ENCODE results near the gene CPLX4. TPM values are rescaled to one million over a fixed set of nuclear protein-coding genes. Genes with fewer than 3 reads are reported as not detected.

The CPLX4 gene
- total RNA-seq, 1 experiment from 2014 or later: not detected

- BruUV-seq (replicated peaks): no TSS peak
- H3K9me3 ChIP-seq (ENCODE audit: control insufficient read depth, insufficient read depth, low read depth, low read length): no peaks in the 10 kb centered on the region
- peaks cover 2% of the 10 kb centered on the region; the same call in 1 of the 2 replicates for H3K27me3 ChIP-seq (ENCODE audit: control insufficient read depth, insufficient read depth, low read length)
- in situ Hi-C loops (cut with HindIII; ENCODE audit: low pct_unique_long_range_greater_than_20kb, low sequenced_read_pairs): no loop called here
- no peak overlapping the region for H3K27ac ChIP-seq (ENCODE audit: low read length)
- TF ChIP-seq TCF7L2 (IDR thresholded peaks at IDR 0.05; ENCODE audit: low read depth, low read length): no peak
- TF ChIP-seq REST (IDR thresholded peaks at IDR 0.05; ENCODE audit: insufficient read depth in 1 of 2, low read depth in 2 of 2, low read length in 1 of 2): no peak
- no peak for TF ChIP-seq POLR2AphosphoS5 (IDR thresholded peaks at IDR 0.05; ENCODE audit: low read depth, low read length)
- no peak for TF ChIP-seq SIN3A (IDR thresholded peaks at IDR 0.05; ENCODE audit: borderline replicate concordance, insufficient read depth, low read depth, low read length)
- TF ChIP-seq, protein P1, sequence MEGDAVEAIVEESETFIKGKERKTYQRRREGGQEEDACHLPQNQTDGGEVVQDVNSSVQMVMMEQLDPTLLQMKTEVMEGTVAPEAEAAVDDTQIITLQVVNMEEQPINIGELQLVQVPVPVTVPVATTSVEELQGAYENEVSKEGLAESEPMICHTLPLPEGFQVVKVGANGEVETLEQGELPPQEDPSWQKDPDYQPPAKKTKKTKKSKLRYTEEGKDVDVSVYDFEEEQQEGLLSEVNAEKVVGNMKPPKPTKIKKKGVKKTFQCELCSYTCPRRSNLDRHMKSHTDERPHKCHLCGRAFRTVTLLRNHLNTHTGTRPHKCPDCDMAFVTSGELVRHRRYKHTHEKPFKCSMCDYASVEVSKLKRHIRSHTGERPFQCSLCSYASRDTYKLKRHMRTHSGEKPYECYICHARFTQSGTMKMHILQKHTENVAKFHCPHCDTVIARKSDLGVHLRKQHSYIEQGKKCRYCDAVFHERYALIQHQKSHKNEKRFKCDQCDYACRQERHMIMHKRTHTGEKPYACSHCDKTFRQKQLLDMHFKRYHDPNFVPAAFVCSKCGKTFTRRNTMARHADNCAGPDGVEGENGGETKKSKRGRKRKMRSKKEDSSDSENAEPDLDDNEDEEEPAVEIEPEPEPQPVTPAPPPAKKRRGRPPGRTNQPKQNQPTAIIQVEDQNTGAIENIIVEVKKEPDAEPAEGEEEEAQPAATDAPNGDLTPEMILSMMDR (IDR thresholded peaks at IDR 0.05): no peak
- ChIA-PET POLR2A (interaction anchor here (0.6 kb wide), 1 partner anchor 174 kb away, joined by 10 read pairs; no protein-coding TSS in a partner anchor), CTCF (no interaction called here)
- no peak overlapping the region for H3K4me3 ChIP-seq (ENCODE audit: low read depth in 2 of 2, low read length in 2 of 2)
- intact Hi-C loops (cut with micrococcal nuclease; ENCODE audit: unreplicated experiment): no loop called here
- DNase-seq (ENCODE audit: low read depth, low spot score) (no peak), ATAC-seq (no peak)
- H3K4me1 ChIP-seq (ENCODE audit: control insufficient read depth, insufficient read depth, low read length): no peaks in the 10 kb centered on the region
- H3K36me3 ChIP-seq (ENCODE audit: control insufficient read depth, insufficient read depth, low read length): no peaks in the 10 kb centered on the region
These were observed 42.4 kb downstream of the CPLX4 start for GRCh38 chr18:59276047-59276446.

DNA sequence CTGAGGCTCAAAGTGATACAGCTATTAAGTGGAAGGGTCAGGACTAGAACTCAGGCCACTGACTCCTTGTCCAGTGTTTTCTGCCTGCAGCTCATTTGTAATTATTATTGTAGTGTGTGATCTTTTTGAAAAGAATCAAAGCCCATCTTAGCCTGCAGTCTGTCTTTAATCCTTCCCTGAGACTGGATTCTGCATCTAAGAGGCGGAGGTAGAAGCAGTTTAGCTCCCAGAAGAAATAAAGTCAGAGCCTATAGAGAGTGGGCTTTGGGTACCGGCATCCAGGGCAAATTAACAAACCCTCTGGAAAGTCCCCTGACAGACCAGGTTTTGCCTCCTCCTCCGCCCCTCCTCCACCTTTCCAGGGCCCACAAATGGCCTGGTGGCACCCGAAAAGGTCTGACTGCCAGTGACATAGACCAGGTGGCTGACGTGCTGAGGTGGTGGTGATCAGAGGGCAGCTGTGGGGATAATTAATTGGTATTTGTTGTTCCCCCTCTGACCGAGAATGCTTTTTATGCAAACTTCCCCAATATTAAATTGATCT, 43.0 kb downstream of the CPLX4 start:
- DNase-seq (ENCODE audit: low read depth, low spot score) (no peak), ATAC-seq (no peak)
- no peak for TF ChIP-seq SIN3A (IDR thresholded peaks at IDR 0.05; ENCODE audit: borderline replicate concordance, insufficient read depth, low read depth, low read length)
- no peak for TF ChIP-seq TCF7L2 (IDR thresholded peaks at IDR 0.05; ENCODE audit: low read depth, low read length)
- no peak for TF ChIP-seq POLR2AphosphoS5 (IDR thresholded peaks at IDR 0.05; ENCODE audit: low read depth, low read length)
- no peak for TF ChIP-seq REST (IDR thresholded peaks at IDR 0.05; ENCODE audit: insufficient read depth in 1 of 2, low read depth in 2 of 2, low read length in 1 of 2)
- TF ChIP-seq, protein P1 (IDR thresholded peaks at IDR 0.05): no peak
- in situ Hi-C loops (cut with HindIII; ENCODE audit: low pct_unique_long_range_greater_than_20kb, low sequenced_read_pairs) (no loop called here), intact Hi-C loops (cut with micrococcal nuclease; ENCODE audit: unreplicated experiment) (no loop called here)
- H3K27ac ChIP-seq (ENCODE audit: low read length): no peak overlapping the region
- peaks cover 4% of the 10 kb centered on the region for H3K27me3 ChIP-seq (ENCODE audit: control insufficient read depth, insufficient read depth, low read length)
- ChIA-PET POLR2A (interaction anchor here (0.6 kb wide), 1 partner anchor 174 kb away, joined by 10 read pairs; no protein-coding TSS in a partner anchor), CTCF (no interaction called here)
- H3K4me3 ChIP-seq (ENCODE audit: low read depth in 2 of 2, low read length in 2 of 2): no peak overlapping the region
- no TSS peak for BruUV-seq (replicated peaks)
- H3K36me3 ChIP-seq (ENCODE audit: control insufficient read depth, insufficient read depth, low read length): no peaks in the 10 kb centered on the region
- H3K4me1 ChIP-seq (ENCODE audit: control insufficient read depth, insufficient read depth, low read length): no peaks in the 10 kb centered on the region
- no peaks in the 10 kb centered on the region for H3K9me3 ChIP-seq (ENCODE audit: control insufficient read depth, insufficient read depth, low read depth, low read length)

Measured in Panc1 (cell line).